RCC 7860 (cell line): ENCODE results near the gene UBXN2A.

ENCODE experiments used
- DNase-seq: peaks from one replicate; pipeline ENCODE4 v3.0.0-alpha.2; 2015; ENCODE audit warnings: low spot score
- FAIRE-seq: peaks from 2 replicates; lab custom pipeline; 2012; peaks lifted over from hg19 to GRCh38; lab: Jason Lieb, UNC

The UBXN2A gene

GRCh38 chr2:23939987-23940717 lies at the start of gene UBXN2A:
Gene UBXN2A, plus strand, starts transcription at chr2:23940463. Its CDS starts 17,852 bp downstream, at chr2:23958315.
- peak; percentile 50 for DNase-seq
- no peak for FAIRE-seq

GRCh38 chr2:23900133-23900532 lies 40.1 kb upstream of the UBXN2A start:
- FAIRE-seq, result no peak
- DNase-seq, result no peak

- DNase-seq (peak; percentile 64), FAIRE-seq (peak; percentile 54)
Observed at GRCh38 chr2:23900541-23901322, 39.5 kb upstream of the UBXN2A start.

GRCh38 chr2:23901966-23902846 lies 38.1 kb upstream of the UBXN2A start:
- DNase-seq (no peak), FAIRE-seq (no peak)

GRCh38 chr2:23903034-23903433 lies 37.2 kb upstream of the UBXN2A start:
- FAIRE-seq (no peak), DNase-seq (no peak)

- DNase-seq (no peak), FAIRE-seq (no peak)
Observed at GRCh38 chr2:23904215-23904614, 36.0 kb upstream of the UBXN2A start.

- FAIRE-seq (no peak), DNase-seq (no peak)
Observed at GRCh38 chr2:23904692-23905091, 35.6 kb upstream of the UBXN2A start.

- DNase-seq, result peak; percentile 23
- peak; percentile 55 for FAIRE-seq
Observed at GRCh38 chr2:23905155-23905554, 35.1 kb upstream of the UBXN2A start.

GRCh38 chr2:23912054-23912453 lies 28.2 kb upstream of the UBXN2A start:
- FAIRE-seq (no peak), DNase-seq (no peak)

GRCh38 chr2:23915327-23915726 lies 24.9 kb upstream of the UBXN2A start:
- no peak for DNase-seq
- no peak for FAIRE-seq

GRCh38 chr2:23916727-23917405 lies 23.4 kb upstream of the UBXN2A start:
- FAIRE-seq, result no peak
- no peak for DNase-seq

- FAIRE-seq (no peak), DNase-seq (no peak)
Observed at GRCh38 chr2:23918837-23919489, 21.3 kb upstream of the UBXN2A start.

- DNase-seq (no peak), FAIRE-seq (no peak)
Observed at GRCh38 chr2:23924589-23925359, 15.5 kb upstream of the UBXN2A start.

- peak; percentile 52 for DNase-seq
Observed at GRCh38 chr2:23925702-23926289, 14.5 kb upstream of the UBXN2A start.

GRCh38 chr2:23926290-23926749 lies 13.9 kb upstream of the UBXN2A start:
- DNase-seq (no peak), FAIRE-seq (no peak)

More at GRCh38 chr2:23925702-23926289, 14.5 kb upstream of the UBXN2A start:
- no peak for FAIRE-seq

GRCh38 chr2:23926750-23927571 lies 13.3 kb upstream of the UBXN2A start, which contains the start of gene ATAD2B:
Gene ATAD2B, minus strand, starts transcription at chr2:23927123. Its CDS starts 353 bp downstream, at chr2:23926770.
- FAIRE-seq, result no peak

GRCh38 chr2:23934259-23934658 lies 6.0 kb upstream of the UBXN2A start:
- DNase-seq (no peak), FAIRE-seq (no peak)

More at GRCh38 chr2:23926750-23927571, 13.3 kb upstream of the UBXN2A start, which contains the start of gene ATAD2B:
- DNase-seq, result peak; percentile 88
